GM04504 (cell line): ENCODE results near the gene MYT1.
"Not testable (repeated sequence)": the region's sequence is repeated elsewhere in the genome, so short reads cannot be mapped to it uniquely, and the experiment has no call there.

Experiments used
- DNase-seq: peaks from one replicate; pipeline ENCODE4 v3.0.0-alpha.2; 2012; ENCODE audit warnings: low read depth

MYT1 gene

GRCh38 chr20:64169091-64169560, 4.9 kb downstream of the MYT1 start:
- no peak for DNase-seq

GRCh38 chr20:64171211-64171610, 7.0 kb downstream of the MYT1 start:
- DNase-seq = no peak

DNA sequence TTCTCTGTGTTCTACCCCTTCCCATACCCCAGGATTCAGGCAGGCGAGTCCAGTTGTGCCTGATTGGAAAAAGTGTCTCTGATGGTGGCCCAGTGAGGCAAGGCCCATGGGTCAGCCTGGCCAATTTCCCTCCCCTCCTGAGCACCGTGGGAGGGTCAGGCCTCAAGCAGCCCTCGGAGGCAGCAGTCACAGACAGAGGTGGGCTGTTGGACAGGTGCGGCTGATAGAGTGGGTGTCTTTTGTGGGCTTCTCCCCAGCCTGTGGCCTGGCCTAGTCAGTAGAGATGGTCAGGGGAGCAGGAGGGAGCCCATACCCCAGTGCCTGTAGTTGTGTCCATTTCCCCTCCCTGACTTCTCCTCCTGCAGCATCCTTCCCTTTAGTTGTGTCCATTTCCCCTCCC, 8.9 kb downstream of the MYT1 start:
- no peak for DNase-seq

GRCh38 chr20:64176551-64176950, 12.3 kb downstream of the MYT1 start:
- DNase-seq = no peak

DNA sequence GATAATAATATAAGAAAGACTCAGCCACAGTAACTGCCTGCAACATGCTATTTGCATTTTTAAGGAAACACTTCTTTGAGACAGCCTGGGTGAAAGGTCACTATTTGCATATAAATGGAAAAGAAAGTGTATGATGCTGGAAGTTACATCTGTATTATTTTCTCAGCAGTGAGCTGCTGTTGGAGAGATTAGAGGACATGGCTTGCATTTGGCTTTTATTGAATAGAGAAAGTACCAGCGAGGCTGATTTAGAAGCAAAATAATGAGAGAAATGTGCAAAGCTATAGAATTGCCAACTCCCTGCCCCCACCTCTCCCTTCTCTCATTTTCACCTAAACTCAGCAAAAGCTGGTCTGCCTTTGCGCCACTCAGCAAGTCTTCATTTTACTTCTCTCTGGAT, 12.7 kb downstream of the MYT1 start:
- no peak for DNase-seq

DNA sequence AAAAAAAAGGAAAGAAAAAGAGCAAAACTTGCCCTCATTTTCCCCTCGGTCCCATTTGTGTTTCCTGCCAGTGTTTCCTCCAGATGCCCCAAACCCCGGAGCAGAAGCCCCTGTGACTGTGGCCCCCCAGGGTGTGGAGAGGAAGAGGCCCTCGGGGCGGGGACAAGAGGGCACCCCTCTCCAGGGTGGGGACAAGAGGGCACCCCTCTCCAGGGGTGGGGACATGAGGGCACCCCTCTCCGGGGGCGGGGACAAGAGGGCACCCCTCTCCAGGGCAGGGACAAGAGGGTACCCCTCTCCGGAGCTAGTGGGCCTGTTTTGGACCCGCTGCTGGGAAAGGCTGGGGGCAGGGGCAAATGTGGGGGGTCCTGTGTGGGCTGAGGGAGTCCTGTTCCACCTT, 13.1 kb downstream of the MYT1 start:
- no peak for DNase-seq

DNA sequence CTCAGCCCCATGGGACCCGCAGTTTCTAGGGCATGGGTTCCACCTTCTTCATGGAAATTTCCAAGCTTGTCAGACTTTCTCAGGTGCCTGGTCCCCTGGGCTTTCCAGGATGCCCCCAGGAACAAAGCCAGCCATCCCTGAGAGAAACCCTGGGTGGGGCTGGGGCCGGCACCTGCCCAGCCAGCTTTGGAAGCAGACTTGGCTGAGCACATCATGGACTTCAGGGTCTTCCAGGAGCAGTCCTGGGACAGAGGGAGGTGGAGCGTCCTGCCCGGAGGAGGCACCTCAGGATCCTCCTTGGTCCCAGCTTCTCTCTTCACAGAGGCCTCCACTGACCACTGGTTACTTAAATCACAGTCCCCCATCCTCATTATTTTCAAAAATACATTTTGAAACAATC, 13.5 kb downstream of the MYT1 start:
- DNase-seq = no peak

DNA sequence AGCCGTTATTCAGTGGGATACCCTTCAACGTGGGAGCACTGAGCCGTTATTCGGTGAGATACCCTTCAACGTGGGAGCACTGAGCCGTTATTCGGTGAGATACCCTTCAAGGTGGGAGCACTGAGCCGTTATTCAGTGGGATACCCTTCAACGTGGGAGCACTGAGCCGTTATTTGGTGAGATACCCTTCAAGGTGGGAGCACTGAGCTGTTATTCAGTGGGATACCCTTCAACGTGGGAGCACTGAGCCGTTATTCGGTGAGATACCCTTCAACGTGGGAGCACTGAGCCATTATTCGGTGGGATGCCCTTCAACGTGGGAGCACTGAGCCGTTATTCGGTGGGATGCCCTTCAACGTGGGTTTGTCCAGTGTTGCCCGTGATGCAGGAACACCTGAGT, 14.7 kb downstream of the MYT1 start:
- not testable (repeated sequence) for DNase-seq

- no peak for DNase-seq
These were observed 15.6 kb downstream of the MYT1 start for GRCh38 chr20:64179805-64180204.

DNA sequence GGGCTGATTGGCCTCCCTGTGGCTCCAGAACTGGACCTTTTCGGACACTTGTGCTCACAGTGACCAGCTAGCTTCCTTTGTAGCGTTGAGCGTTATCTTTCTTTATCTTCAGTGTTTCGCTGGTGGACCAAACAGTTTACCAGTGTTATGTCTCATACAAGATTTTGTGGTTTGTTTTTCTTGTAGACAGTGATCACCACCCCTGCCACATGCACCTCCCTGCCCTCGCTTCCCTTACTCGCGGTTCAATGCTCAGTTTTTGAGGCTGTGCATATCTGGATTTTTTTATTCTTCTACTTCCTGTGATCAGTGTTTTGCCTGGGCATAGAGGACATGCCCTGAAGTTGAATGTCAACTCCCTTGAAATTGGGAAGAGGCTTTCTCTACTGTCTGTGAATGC, 16.4 kb downstream of the MYT1 start:
- no peak for DNase-seq

GRCh38 chr20:64181391-64181790, 17.1 kb downstream of the MYT1 start:
- DNase-seq = no peak

GRCh38 chr20:64182146-64182865, 18.1 kb downstream of the MYT1 start:
- no peak for DNase-seq

GRCh38 chr20:64183313-64183712, 19.1 kb downstream of the MYT1 start:
- DNase-seq = no peak

GRCh38 chr20:64184795-64185194, 20.5 kb downstream of the MYT1 start:
- DNase-seq = no peak

GRCh38 chr20:64185276-64185900, 21.1 kb downstream of the MYT1 start:
- no peak for DNase-seq

- no peak for DNase-seq
These were observed 21.9 kb downstream of the MYT1 start for GRCh38 chr20:64186071-64186598.

DNA sequence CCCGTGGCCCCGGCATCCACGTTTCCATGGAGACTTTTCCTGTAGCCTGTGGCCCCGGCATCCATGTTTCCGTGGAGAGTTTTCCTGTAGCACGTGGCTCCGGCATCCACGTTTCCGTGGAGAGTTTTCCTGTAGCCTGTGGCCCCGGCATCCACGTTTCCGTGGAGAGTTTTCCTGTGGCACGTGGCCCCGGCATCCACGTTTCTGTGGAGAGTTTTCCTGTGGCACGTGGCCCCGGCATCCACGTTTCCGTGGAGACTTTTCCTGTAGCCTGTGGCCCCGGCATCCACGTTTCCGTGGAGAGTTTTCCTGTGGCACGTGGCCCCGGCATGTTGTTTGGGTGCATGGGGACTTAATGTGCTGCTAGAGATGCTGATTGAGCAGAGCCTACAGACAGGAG, 23.0 kb downstream of the MYT1 start:
- not testable (repeated sequence) for DNase-seq

- DNase-seq = no peak
These were observed 23.8 kb downstream of the MYT1 start for GRCh38 chr20:64188091-64188490.

DNA sequence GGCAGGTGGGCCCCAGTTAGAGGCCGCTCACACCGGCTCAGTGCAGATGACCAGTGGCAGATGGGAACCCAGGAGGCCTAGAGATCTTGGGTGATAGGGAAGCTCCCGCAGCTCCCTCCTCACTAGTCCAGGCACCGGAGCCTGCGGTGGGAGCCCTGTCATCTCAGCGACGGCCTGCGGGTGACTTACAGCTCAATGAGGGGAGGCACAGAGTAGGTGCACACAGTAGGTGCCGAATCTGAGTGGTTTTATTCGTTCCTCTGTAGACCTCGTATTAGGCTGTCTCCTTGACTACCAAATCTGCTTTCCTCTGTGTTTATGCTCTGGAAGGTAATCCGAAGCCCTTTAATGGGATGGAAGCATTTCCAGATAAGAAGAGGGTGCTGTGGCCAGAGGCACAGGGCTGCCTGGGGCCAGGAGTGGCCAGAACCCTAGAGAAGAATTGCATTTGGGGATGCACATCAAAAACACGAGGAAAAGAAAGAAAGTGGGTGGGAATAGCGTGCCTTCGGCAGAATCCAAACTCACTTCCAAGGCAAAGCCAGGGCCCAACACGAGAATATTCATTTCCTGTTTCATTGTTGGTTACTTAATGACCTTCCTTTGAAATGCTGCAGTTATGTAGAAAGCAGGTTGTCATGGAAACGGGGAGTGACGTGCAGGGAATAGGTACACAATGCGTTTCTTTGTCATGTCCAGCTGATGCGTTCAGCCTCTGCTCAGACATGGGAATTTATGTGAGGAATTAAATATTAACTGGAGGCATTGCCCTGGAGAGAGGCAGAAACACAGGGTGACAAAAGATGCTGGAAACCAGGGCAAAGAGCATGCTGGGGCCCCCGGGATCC, 24.7 kb downstream of the MYT1 start:
- no peak for DNase-seq

DNA sequence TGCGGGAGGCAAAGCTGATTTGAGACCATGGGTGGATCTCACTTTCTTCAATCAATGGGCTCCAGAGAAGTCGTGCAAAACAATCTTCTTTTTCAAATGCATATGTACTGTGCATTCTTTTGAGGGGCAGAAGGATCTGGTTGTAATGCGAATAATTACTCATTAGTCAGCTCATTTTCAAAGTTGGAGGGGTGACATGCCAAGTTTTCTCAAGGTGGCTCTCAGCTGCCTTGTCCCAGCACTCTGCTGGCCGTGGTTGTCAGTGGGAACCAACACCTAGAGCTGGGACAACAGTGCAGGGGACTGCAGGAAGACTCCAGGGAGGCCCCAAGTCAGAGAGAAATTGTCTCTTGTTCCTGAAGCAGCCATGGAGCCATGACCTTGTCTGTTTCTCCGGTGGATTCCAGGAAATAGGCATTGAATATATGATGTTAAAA, 25.3 kb downstream of the MYT1 start:
- DNase-seq = no peak

DNA sequence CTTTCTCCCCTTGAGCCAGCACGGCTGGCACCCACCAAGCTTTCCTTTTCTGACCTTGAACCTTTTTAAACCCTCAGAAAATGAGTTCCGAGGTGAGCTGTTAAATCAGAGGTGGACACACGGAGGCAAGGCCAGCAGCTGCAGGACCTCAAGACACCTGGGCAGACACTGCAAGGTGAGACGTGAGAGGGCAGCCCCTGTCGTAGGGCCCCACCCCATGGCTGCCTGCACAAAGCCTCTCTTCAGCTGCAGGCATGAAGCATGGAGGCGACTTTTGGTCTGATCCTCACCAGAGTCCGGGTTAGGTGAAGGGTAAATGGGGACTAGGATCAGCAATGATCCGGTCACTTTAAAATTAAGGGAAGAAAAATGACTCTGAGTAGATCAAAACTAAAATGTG, 25.7 kb downstream of the MYT1 start:
- DNase-seq = no peak

DNA sequence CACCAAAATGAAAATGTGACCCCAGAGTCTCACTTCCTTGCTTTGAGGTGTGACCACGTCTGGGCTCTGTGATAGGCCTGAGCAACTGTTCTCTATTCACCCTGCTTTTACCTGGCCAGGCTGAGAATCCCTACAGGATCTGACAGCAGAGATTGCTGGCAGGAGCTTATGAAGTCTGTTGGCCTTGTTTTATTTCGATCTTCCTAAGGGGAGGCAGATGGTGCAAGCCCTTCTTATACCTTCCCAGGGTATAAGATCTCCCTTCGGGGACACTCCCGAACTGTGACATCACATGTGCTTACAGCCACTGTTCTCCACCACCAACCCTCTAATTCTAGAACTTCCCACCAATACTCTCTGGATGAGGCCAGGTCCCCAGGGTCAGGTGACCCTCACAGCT, 26.8 kb downstream of the MYT1 start:
- no peak for DNase-seq

DNA sequence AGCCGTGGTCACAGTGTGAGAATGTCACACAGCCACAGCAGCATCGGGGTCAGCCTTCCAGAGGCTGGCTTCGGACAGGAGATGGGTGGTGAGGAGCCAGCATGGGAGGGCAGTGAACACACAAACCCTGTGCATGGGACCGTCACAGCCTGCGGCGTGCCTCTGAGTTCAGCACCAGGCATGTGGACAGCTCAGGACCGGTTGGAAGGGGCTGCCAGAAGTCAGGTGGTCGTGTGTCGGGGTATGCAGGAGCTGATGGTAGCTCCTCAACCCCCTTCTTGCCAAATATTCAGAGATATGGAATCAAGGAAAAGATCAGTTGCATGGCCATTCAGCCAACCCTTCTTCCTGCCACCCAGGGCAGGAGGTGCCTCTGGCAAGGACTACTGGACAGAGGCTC, 28.2 kb downstream of the MYT1 start:
- DNase-seq = no peak
